GM12878 (cell line): ENCODE data around the gene HSPBP1. TPM values are rescaled to one million over a fixed set of nuclear protein-coding genes. Genes with fewer than 3 reads are reported as not detected.

Experiments used
- ATAC-seq: fragments of 200-7000 bp; cut with Tn5 transposase; 3 replicates; pipeline ENCODE4 v1.9.1; 2020; ENCODE audit warnings: mild to moderate bottlenecking, moderate library complexity
- BruUV-seq: library from RNA; stranded (reverse); fragments of 400-500 nt; replicated peaks from 2 replicates; lab custom pipeline; 2021; lab: Mats Ljungman, UMichigan
- CTCF ChIA-PET: fragments of 300-600 bp; sonication (Branson Sonifier 250); formaldehyde crosslinking; extraction: SDS; loops from one replicate; lab custom pipeline; 2021; ENCODE audit warnings: inconsistent platforms; lab: Yijun Ruan, JAX
- POLR2A ChIA-PET: fragments of 350-600 bp; formaldehyde crosslinking; extraction: SDS; loops from one replicate; lab custom pipeline; 2021; ENCODE audit warnings: inconsistent platforms; lab: Charles Lee
- RAD21 ChIA-PET: fragments of 300-600 bp; sonication (Branson Sonifier 250); formaldehyde crosslinking; loops from one replicate; lab custom pipeline; 2023; ENCODE audit warnings: antibody characterized with exemption; ENCODE audit not compliant: unreplicated experiment; lab: Charles Lee
- SMC1A ChIA-PET: fragments of 300-600 bp; sonication (Branson Sonifier 250); formaldehyde crosslinking; loops from one replicate; lab custom pipeline; 2023; ENCODE audit not compliant: unreplicated experiment, uncharacterized antibody; lab: Charles Lee
- DNase-seq: peaks from one replicate; pipeline ENCODE4 v3.0.0-alpha.2; 2011; ENCODE audit warnings: low read depth, low spot score
- FAIRE-seq: peaks from 3 replicates; lab custom pipeline; 2011; peaks lifted over from hg19 to GRCh38; lab: Jason Lieb, UNC
- H2AFZ ChIP-seq: 2 replicates; pipeline ENCODE4 v1.6.0; 2011; ENCODE audit warnings: low read depth, low read length, control low read depth; ENCODE audit not compliant: control insufficient read depth
- H3K27ac ChIP-seq: 2 replicates; pipeline ENCODE4 v1.5.1; 2011; ENCODE audit warnings: control low read depth; ENCODE audit not compliant: control insufficient read depth, insufficient read depth
- H3K27me3 ChIP-seq, 2 experiments: replicated peaks in 1 of 2; 2 replicates each; pipeline versions ENCODE4 v1.6.0 to v1.6.1; 2011; ENCODE audit warnings: low read length in 1 of 2; ENCODE audit not compliant: control insufficient read depth in 2 of 2, insufficient read depth in 2 of 2
- H3K36me3 ChIP-seq, 2 experiments: 2 replicates each; pipeline ENCODE4 v1.5.1; 2011; ENCODE audit warnings: low read length in 1 of 2; ENCODE audit not compliant: control insufficient read depth in 2 of 2, insufficient read depth in 2 of 2
- H3K4me1 ChIP-seq: 2 replicates; pipeline ENCODE4 v1.6.1; 2011; ENCODE audit warnings: mild to moderate bottlenecking, low read length, moderate library complexity, mixed read lengths; ENCODE audit not compliant: control insufficient read depth, insufficient read depth
- H3K4me2 ChIP-seq: 2 replicates; pipeline ENCODE4 v1.6.0; 2011; ENCODE audit warnings: control low read depth; ENCODE audit not compliant: control insufficient read depth, insufficient read depth
- H3K4me3 ChIP-seq: fragments of 200-600 bp; sonication (generic); 2 replicates; pipeline ENCODE4 v1.5.1; 2016
- H3K79me2 ChIP-seq: 2 replicates; pipeline ENCODE4 v1.6.0; 2011; ENCODE audit warnings: low read length; ENCODE audit not compliant: control insufficient read depth, insufficient read depth
- H3K9ac ChIP-seq: 2 replicates; pipeline ENCODE4 v1.8.0; 2011; ENCODE audit warnings: low read length, control low read depth, mixed read lengths; ENCODE audit not compliant: control insufficient read depth, insufficient read depth
- H3K9me3 ChIP-seq: replicated peaks from 3 replicates; pipeline ENCODE4 v1.5.1; 2011; ENCODE audit warnings: mild to moderate bottlenecking, low read length; ENCODE audit not compliant: control insufficient read depth, insufficient read depth
- H4K20me1 ChIP-seq: 2 replicates; pipeline ENCODE4 v1.6.0; 2011; ENCODE audit not compliant: control insufficient read depth, insufficient read depth
- ATF7 ChIP-seq: fragments of 450-650 bp; IDR thresholded peaks from 2 replicates; pipeline ENCODE4 v1.6.1; 2016; ENCODE audit warnings: low read depth, mild to moderate bottlenecking
- EED ChIP-seq: sonication (generic); IDR thresholded peaks from 2 replicates; pipeline ENCODE4 v1.6.1; 2016; ENCODE audit warnings: antibody characterized with exemption, low read depth
- ESRRA ChIP-seq: IDR thresholded peaks from 2 replicates; pipeline ENCODE4 v1.6.1; 2012; ENCODE audit warnings: mild to moderate bottlenecking, low read length, improper control_type of control experiment
- IKZF2 ChIP-seq, 2 experiments: fragments of 450-650 bp; IDR thresholded peaks; 2 replicates each; pipeline ENCODE4 v1.6.1; 2017; ENCODE audit warnings: mild to moderate bottlenecking in 2 of 2, moderate library complexity in 2 of 2
- MYC ChIP-seq: IDR thresholded peaks from 2 replicates; pipeline ENCODE4 v1.6.1; 2011; ENCODE audit warnings: mild to moderate bottlenecking, low read length, moderate library complexity, inconsistent platforms; ENCODE audit not compliant: insufficient read depth, insufficient replicate concordance, insufficient read length, severe bottlenecking
- PML ChIP-seq: IDR thresholded peaks from 2 replicates; pipeline ENCODE4 v1.6.1; 2012; ENCODE audit warnings: low read length, inconsistent platforms
- RBBP5 ChIP-seq: fragments of 200-600 bp; sonication (generic); conservative IDR thresholded peaks from 2 replicates; pipeline ENCODE4 v1.6.1; 2016
- SMAD1 ChIP-seq: fragments of 450-650 bp; IDR thresholded peaks from 2 replicates; pipeline ENCODE4 v1.6.1; 2018; ENCODE audit warnings: mild to moderate bottlenecking, low read depth; ENCODE audit not compliant: partially characterized antibody
- SMC3 ChIP-seq: IDR thresholded peaks from 2 replicates; pipeline ENCODE4 v1.6.1; 2011; ENCODE audit warnings: low read length, improper control_type of control experiment, borderline replicate concordance
- SP1 ChIP-seq: IDR thresholded peaks from one replicate; pipeline ENCODE4 v1.6.1; 2011; ENCODE audit warnings: low read depth, low read length
- SUZ12 ChIP-seq: fragments of 200-600 bp; sonication (generic); IDR thresholded peaks from one replicate; pipeline ENCODE4 v1.6.1; 2018; ENCODE audit warnings: antibody characterized with exemption, mild to moderate bottlenecking; ENCODE audit not compliant: unreplicated experiment
- ZSCAN29 ChIP-seq: fragments of 450-650 bp; IDR thresholded peaks from 2 replicates; pipeline ENCODE4 v1.6.1; 2017; ENCODE audit warnings: mild to moderate bottlenecking, moderate library complexity
- WGBS: methylation state at CpG from one replicate; pipeline ENCODE4 v1.1.6; 2016; ENCODE audit warnings: low lambda C conversion rate; ENCODE audit not compliant: insufficient replicate concordance, insufficient coverage; ENCODE audit errors: missing lambda C conversion rate; 5-methylcytosine and 5-hydroxymethylcytosine counted together
- in situ Hi-C: fragments of 300-500 bp; cut with MboI; formaldehyde crosslinking; loops from 9 replicates; pipeline ENCODE4 v1.14.3; 2018; ENCODE audit warnings: mixed read lengths
- intact Hi-C: fragments of 100-400 bp; cut with micrococcal nuclease; formaldehyde crosslinking; loops from one replicate; pipeline ENCODE4 v1.14.2; 2022; ENCODE audit not compliant: unreplicated experiment
- polyA plus RNA-seq, 11 experiments: library from polyadenylated mRNA; depleted of rRNA in 4 of 11; unstranded in 6 of 11; stranded (reverse) in 5 of 11; fragments of >200 nt; fragmentation: Nextera tagmentation in 4 of 11; fragmentation: Illumina TruSeq in 1 of 11; extraction: Ambion mirVana in 4 of 11; extraction: Trizol in 1 of 11; gene quantifications; 1 replicate in 1 of 11; 2 replicates in 10 of 11; pipeline versions ENCODE4 v1.2.1 to v1.2.3, GENCODE V29; 2011 to 2016; ENCODE audit warnings: inconsistent platforms in 2 of 11, missing spikeins in 2 of 11, low read depth in 1 of 11
- total RNA-seq, 4 experiments: library from RNA; depleted of rRNA in 3 of 4; stranded (reverse); fragments of >200 nt in 3 of 4; fragmentation: Illumina TruSeq in 1 of 4; extraction: Trizol in 1 of 4; gene quantifications; 2 replicates each; pipeline versions ENCODE4 v1.2.1 to v1.2.3, GENCODE V29; 2013 to 2021
- TF ChIP-seq, protein P1 (sequence below): IDR thresholded peaks from 2 replicates; pipeline ENCODE4 v1.6.1; 2012; ENCODE audit warnings: mild to moderate bottlenecking, low read depth, low read length
- TF ChIP-seq, protein P2 (sequence below): fragments of 450-650 bp; IDR thresholded peaks from 2 replicates; pipeline ENCODE4 v1.6.1; 2017; ENCODE audit warnings: mild to moderate bottlenecking, moderate library complexity
- TF ChIP-seq, protein P3 (sequence below): IDR thresholded peaks from 2 replicates; pipeline ENCODE4 v1.6.1; 2011; ENCODE audit warnings: borderline replicate concordance, low read depth, mild to moderate bottlenecking, moderate library complexity, low read length; ENCODE audit not compliant: insufficient read depth, poor library complexity, severe bottlenecking

Gene HSPBP1
- total and polyA plus RNA-seq, 10 of the 15 experiments (the other 5 are each of a cell fraction or from before 2014, with no cell fraction given): 0.18 to 83.3 (median 23.0) TPM

DNA sequence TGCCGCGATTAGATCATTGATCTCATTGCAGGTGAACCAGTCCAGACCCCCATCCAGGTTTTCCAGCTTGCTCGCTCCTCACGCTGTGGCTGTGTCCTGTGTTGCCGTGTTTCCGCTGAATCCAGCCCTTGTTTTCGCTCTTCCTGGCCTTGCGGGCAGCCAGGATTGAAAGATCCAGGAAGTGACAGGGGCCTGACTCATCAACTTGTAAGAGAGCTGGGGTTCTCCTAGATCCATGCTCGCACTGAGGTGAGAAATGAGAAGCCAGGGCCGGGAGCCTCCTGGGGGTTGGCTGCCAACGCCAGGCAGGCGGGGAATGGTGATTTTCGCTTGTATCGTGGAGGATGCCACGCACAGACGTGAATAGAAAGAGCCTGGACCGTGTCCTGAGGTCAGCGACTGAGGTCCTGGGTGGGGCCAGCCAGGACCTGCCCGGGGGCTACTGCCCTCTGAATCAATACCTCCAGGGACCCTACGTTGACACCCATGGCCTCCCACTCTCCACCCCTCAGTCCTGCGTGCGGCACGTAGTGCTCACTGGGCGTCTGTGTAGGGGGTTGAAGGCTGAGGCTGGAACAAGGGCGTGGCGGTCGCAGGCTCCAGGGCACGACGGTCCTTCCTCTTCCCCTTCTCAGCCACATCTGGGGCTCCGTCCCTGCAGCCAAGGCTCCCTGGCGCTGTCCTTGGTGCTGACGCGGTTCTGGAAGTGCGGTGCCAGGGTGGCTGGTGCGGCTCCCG is 63.3 kb downstream of the HSPBP1 start:
- in situ Hi-C loops (no loop called here), intact Hi-C loops (no loop called here)
- no peak overlapping the region for H2AFZ ChIP-seq
- no peaks in the 10 kb centered on the region for H3K36me3 ChIP-seq
- H3K4me3 ChIP-seq: no peak overlapping the region; the same call in 1 of the 2 replicates
- H4K20me1 ChIP-seq: no peaks in the 10 kb centered on the region
- H3K9me3 ChIP-seq: peaks cover 3% of the 10 kb centered on the region; the same call in 1 of the 3 replicates
- no peaks in the 10 kb centered on the region for H3K4me1 ChIP-seq
- H3K4me2 ChIP-seq: no peak overlapping the region
- POLR2A ChIA-PET: interaction anchor here (1.1 kb wide), 1 partner anchor 260 kb away, joined by 3 read pairs; the partner anchor contains the start of gene ZNF628
- no TSS peak for BruUV-seq
- SMC1A ChIA-PET: no interaction called here
- no peak for FAIRE-seq
- no peak overlapping the region for H3K9ac ChIP-seq
- CTCF ChIA-PET: interaction anchor here (0.7 to 1.0 kb wide), 2 partner anchors 287 to 338 kb away, joined by 3 read pairs; no protein-coding TSS in a partner anchor
- no peaks in the 10 kb centered on the region for H3K27me3 ChIP-seq
- 23% methylated on average over 36 of the region's 36 CpGs for WGBS
- no peak for DNase-seq
- RAD21 ChIA-PET: no interaction called here
- H3K27ac ChIP-seq: no peak overlapping the region
- no peaks in the 10 kb centered on the region for H3K79me2 ChIP-seq
- peak; percentile 70 for ATAC-seq
- TF ChIP-seq ESRRA: no peak
- no peak for TF ChIP-seq RBBP5
- peak; percentile 86 for TF ChIP-seq SP1
- TF ChIP-seq ZSCAN29: no peak
- peak; percentile 11; the same call in 1 of the 2 replicates for TF ChIP-seq SMC3
- no peak for TF ChIP-seq SUZ12
- no peak for TF ChIP-seq IKZF2 (IDR thresholded peaks at IDR 0.05)
- no peak for TF ChIP-seq ATF7
- TF ChIP-seq PML: no peak
- TF ChIP-seq, protein P1, sequence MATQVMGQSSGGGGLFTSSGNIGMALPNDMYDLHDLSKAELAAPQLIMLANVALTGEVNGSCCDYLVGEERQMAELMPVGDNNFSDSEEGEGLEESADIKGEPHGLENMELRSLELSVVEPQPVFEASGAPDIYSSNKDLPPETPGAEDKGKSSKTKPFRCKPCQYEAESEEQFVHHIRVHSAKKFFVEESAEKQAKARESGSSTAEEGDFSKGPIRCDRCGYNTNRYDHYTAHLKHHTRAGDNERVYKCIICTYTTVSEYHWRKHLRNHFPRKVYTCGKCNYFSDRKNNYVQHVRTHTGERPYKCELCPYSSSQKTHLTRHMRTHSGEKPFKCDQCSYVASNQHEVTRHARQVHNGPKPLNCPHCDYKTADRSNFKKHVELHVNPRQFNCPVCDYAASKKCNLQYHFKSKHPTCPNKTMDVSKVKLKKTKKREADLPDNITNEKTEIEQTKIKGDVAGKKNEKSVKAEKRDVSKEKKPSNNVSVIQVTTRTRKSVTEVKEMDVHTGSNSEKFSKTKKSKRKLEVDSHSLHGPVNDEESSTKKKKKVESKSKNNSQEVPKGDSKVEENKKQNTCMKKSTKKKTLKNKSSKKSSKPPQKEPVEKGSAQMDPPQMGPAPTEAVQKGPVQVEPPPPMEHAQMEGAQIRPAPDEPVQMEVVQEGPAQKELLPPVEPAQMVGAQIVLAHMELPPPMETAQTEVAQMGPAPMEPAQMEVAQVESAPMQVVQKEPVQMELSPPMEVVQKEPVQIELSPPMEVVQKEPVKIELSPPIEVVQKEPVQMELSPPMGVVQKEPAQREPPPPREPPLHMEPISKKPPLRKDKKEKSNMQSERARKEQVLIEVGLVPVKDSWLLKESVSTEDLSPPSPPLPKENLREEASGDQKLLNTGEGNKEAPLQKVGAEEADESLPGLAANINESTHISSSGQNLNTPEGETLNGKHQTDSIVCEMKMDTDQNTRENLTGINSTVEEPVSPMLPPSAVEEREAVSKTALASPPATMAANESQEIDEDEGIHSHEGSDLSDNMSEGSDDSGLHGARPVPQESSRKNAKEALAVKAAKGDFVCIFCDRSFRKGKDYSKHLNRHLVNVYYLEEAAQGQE: peak; percentile 94
- no peak for TF ChIP-seq SMAD1
- no peak for TF ChIP-seq MYC
- TF ChIP-seq EED: no peak
- TF ChIP-seq, protein P2, sequence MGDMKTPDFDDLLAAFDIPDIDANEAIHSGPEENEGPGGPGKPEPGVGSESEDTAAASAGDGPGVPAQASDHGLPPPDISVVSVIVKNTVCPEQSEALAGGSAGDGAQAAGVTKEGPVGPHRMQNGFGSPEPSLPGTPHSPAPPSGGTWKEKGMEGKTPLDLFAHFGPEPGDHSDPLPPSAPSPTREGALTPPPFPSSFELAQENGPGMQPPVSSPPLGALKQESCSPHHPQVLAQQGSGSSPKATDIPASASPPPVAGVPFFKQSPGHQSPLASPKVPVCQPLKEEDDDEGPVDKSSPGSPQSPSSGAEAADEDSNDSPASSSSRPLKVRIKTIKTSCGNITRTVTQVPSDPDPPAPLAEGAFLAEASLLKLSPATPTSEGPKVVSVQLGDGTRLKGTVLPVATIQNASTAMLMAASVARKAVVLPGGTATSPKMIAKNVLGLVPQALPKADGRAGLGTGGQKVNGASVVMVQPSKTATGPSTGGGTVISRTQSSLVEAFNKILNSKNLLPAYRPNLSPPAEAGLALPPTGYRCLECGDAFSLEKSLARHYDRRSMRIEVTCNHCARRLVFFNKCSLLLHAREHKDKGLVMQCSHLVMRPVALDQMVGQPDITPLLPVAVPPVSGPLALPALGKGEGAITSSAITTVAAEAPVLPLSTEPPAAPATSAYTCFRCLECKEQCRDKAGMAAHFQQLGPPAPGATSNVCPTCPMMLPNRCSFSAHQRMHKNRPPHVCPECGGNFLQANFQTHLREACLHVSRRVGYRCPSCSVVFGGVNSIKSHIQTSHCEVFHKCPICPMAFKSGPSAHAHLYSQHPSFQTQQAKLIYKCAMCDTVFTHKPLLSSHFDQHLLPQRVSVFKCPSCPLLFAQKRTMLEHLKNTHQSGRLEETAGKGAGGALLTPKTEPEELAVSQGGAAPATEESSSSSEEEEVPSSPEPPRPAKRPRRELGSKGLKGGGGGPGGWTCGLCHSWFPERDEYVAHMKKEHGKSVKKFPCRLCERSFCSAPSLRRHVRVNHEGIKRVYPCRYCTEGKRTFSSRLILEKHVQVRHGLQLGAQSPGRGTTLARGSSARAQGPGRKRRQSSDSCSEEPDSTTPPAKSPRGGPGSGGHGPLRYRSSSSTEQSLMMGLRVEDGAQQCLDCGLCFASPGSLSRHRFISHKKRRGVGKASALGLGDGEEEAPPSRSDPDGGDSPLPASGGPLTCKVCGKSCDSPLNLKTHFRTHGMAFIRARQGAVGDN: no peak
- TF ChIP-seq, protein P3, sequence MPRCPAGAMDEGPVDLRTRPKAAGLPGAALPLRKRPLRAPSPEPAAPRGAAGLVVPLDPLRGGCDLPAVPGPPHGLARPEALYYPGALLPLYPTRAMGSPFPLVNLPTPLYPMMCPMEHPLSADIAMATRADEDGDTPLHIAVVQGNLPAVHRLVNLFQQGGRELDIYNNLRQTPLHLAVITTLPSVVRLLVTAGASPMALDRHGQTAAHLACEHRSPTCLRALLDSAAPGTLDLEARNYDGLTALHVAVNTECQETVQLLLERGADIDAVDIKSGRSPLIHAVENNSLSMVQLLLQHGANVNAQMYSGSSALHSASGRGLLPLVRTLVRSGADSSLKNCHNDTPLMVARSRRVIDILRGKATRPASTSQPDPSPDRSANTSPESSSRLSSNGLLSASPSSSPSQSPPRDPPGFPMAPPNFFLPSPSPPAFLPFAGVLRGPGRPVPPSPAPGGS: no peak
